Measurements from ENCODE around the gene PEX6.

PEX6 gene

GRCh38 chr6:42963179-42963854 lies 15.7 kb downstream of the PEX6 start:
- H3K27ac ChIP-seq (ENCODE audit: low read length): no peak overlapping the region
- no peaks in the 10 kb centered on the region for H3K9me2 ChIP-seq (replicated peaks; ENCODE audit: insufficient read depth, low read length)
- no peaks in the 10 kb centered on the region for H3K4me1 ChIP-seq (ENCODE audit: low read length)
- no peak overlapping the region for H2AFZ ChIP-seq (ENCODE audit: low read length)
- H3K79me2 ChIP-seq (ENCODE audit: low read length): no peaks in the 10 kb centered on the region
- no peaks in the 10 kb centered on the region for H3K36me3 ChIP-seq (replicated peaks; ENCODE audit: insufficient read depth, low read length)
- no peaks in the 10 kb centered on the region for H3K27me3 ChIP-seq (replicated peaks; ENCODE audit: insufficient read depth, low read length)
- TF ChIP-seq EZH2 (optimal IDR thresholded peaks at IDR 0.05; ENCODE audit: low read depth, low read length): no peak
- TF ChIP-seq CTCF (IDR thresholded peaks at IDR 0.05; ENCODE audit: low read length): no peak
- no peak for TF ChIP-seq EZH2phosphoT487 (IDR thresholded peaks at IDR 0.05; ENCODE audit: low read length)
- H3K9ac ChIP-seq (ENCODE audit: low read length): no peak overlapping the region
- H3K4me3 ChIP-seq (ENCODE audit: low read length): no peak overlapping the region
- DNase-seq: no peak
- no peaks in the 10 kb centered on the region for H3F3A ChIP-seq (ENCODE audit: insufficient read depth, low read length)
- no peaks in the 10 kb centered on the region for H4K20me1 ChIP-seq (ENCODE audit: insufficient read depth, low read length)
- no peaks in the 10 kb centered on the region for H3K9me3 ChIP-seq (replicated peaks; ENCODE audit: insufficient read depth, low read length)
- H3K4me2 ChIP-seq (ENCODE audit: low read depth, low read length): no peak overlapping the region

- no peak for TF ChIP-seq CTCF (IDR thresholded peaks at IDR 0.05; ENCODE audit: low read length)
- no peak for TF ChIP-seq EZH2 (optimal IDR thresholded peaks at IDR 0.05; ENCODE audit: low read depth, low read length)
- Histone ChIP-seq H3K4me3 (ENCODE audit: low read length) (no peak overlapping the region), H4K20me1 (ENCODE audit: insufficient read depth, low read length) (no peaks in the 10 kb centered on the region), H3K27ac (ENCODE audit: low read length) (no peak overlapping the region), H3K36me3 (replicated peaks; ENCODE audit: insufficient read depth, low read length) (no peaks in the 10 kb centered on the region), H3K27me3 (replicated peaks; ENCODE audit: insufficient read depth, low read length) (no peaks in the 10 kb centered on the region), H3F3A (ENCODE audit: insufficient read depth, low read length) (no peaks in the 10 kb centered on the region), H3K4me1 (ENCODE audit: low read length) (no peaks in the 10 kb centered on the region), H3K9ac (ENCODE audit: low read length) (no peak overlapping the region), H3K79me2 (ENCODE audit: low read length) (no peaks in the 10 kb centered on the region), H3K9me3 (replicated peaks; ENCODE audit: insufficient read depth, low read length) (no peaks in the 10 kb centered on the region), H3K4me2 (ENCODE audit: low read depth, low read length) (no peak overlapping the region), H3K9me2 (replicated peaks; ENCODE audit: insufficient read depth, low read length) (no peaks in the 10 kb centered on the region), H2AFZ (ENCODE audit: low read length) (no peak overlapping the region)
- no peak for DNase-seq
Observed at GRCh38 chr6:42962502-42963178, 16.3 kb downstream of the PEX6 start.

- no peak for TF ChIP-seq EZH2 (optimal IDR thresholded peaks at IDR 0.05; ENCODE audit: low read depth, low read length)
- no peak for TF ChIP-seq EZH2phosphoT487 (IDR thresholded peaks at IDR 0.05; ENCODE audit: low read length)
- TF ChIP-seq CTCF (IDR thresholded peaks at IDR 0.05; ENCODE audit: low read length): no peak
- H4K20me1 ChIP-seq (ENCODE audit: insufficient read depth, low read length): no peaks in the 10 kb centered on the region
- no peaks in the 10 kb centered on the region; the same call in 1 of the 2 replicates for H3F3A ChIP-seq (ENCODE audit: insufficient read depth, low read length)
- H3K9ac ChIP-seq (ENCODE audit: low read length): no peak overlapping the region
- H3K27ac ChIP-seq (ENCODE audit: low read length): no peak overlapping the region
- no peak overlapping the region for H2AFZ ChIP-seq (ENCODE audit: low read length)
- H3K4me3 ChIP-seq (ENCODE audit: low read length): no peak overlapping the region
- DNase-seq: no peak
- no peaks in the 10 kb centered on the region for H3K9me2 ChIP-seq (replicated peaks; ENCODE audit: insufficient read depth, low read length)
- no peak overlapping the region for H3K4me2 ChIP-seq (ENCODE audit: low read depth, low read length)
- no peaks in the 10 kb centered on the region for H3K79me2 ChIP-seq (ENCODE audit: low read length)
- no peaks in the 10 kb centered on the region for H3K36me3 ChIP-seq (replicated peaks; ENCODE audit: insufficient read depth, low read length)
- no peaks in the 10 kb centered on the region for H3K9me3 ChIP-seq (replicated peaks; ENCODE audit: insufficient read depth, low read length)
- no peaks in the 10 kb centered on the region for H3K27me3 ChIP-seq (replicated peaks; ENCODE audit: insufficient read depth, low read length)
- H3K4me1 ChIP-seq (ENCODE audit: low read length): no peaks in the 10 kb centered on the region
Observed at GRCh38 chr6:42962096-42962495, 16.9 kb downstream of the PEX6 start.

Measured in MM.1S (cell line).